Stimulated activated CD8-positive, alpha-beta memory T cell treated with anti-CD3 and anti-CD28 coated beads, Interleukin-15, amount 100 ng/mL, for 1 hour (primary cell): ENCODE results near the gene HCAR3.
"Not testable (repeated sequence)": the region's sequence is repeated elsewhere in the genome, so short reads cannot be mapped to it uniquely, and the experiment has no call there.

Source experiments
- DNase-seq: peaks from one replicate; pipeline ENCODE4 v3.0.0-alpha.2; 2020; ENCODE audit warnings: low read depth

Gene HCAR3

GRCh38 chr12:122716658-122717057, at the start of gene HCAR3:
HCAR3 (minus strand) TSS chr12:122716811; CDS start chr12:122716737, 74 bp downstream.
- DNase-seq = not testable (repeated sequence)

- no peak for DNase-seq
Observed at GRCh38 chr12:122757568-122757967, 41.0 kb upstream of the HCAR3 start.

GRCh38 chr12:122754790-122755189, 38.2 kb upstream of the HCAR3 start:
- DNase-seq = no peak

DNA sequence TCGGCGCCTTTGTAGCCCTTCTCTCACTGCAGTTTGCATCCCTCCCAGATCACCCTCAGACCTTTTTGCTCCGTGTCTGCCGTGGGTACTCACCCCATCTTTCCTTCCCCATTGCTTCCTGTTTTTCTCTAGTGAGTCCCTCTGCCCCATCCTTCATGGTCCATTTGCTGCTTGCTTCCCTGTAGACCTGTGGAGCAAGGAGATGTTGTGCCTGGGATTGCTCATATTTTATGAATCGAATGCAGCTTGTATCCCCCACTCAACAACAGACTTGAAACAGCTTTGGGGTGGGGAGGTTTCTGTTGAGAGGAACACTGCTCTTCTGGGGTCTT, 36.7 kb upstream of the HCAR3 start:
- DNase-seq = no peak

DNA sequence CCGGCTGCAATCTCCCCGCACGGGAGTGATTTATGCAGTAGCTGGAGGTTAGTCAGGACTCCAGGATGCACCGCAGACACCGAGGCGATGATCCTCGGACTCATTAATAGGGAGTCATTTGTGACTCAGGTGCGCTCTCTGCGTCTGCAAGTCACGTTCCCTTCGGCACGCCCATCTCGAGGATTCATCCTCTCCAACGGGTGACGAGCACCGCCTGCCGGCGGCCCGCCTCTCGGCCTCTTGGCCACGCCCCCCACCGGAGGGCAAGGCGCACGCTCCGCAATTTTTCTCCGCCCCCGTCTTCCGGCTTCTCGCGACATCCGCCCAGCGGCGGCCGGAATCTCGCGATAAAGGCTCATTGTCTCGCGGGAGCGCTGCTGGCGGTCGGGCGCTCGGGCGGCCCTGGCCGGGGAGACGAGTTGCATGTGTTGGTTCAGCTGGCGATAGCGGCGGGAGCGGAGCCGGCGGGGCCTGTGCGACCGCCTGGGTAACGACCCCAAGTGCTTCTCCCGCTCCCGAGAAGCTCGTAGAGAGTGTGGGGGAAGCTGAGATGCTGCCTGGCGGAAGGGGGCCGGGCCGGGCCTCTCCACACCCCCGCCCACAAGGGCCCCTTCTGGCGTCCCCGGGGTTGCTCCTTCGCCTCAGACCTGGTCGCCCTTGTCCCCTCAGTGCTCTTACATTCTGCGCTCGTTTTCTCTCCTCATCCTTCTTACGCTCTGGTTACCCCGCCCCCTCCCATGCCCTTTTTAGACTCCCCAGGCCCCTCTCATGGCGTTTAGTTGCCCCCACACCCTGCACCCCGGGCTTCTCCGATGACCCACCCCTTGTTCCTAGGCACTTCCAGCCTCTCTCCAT, 36.1 kb upstream of the HCAR3 start, which contains the start of gene DENR:
Gene DENR, plus strand, starts transcription at position 361 of the 855 bp plus-strand sequence. CDS start 878 bp downstream, outside the sequence.
- peak; percentile 98 for DNase-seq

GRCh38 chr12:122750781-122751515, 34.3 kb upstream of the HCAR3 start:
- not testable (repeated sequence) for DNase-seq

GRCh38 chr12:122749569-122750332, 33.1 kb upstream of the HCAR3 start:
- no peak for DNase-seq

GRCh38 chr12:122747224-122748135, 30.9 kb upstream of the HCAR3 start:
- no peak for DNase-seq

GRCh38 chr12:122743895-122744525, 27.4 kb upstream of the HCAR3 start:
- DNase-seq = no peak

DNA sequence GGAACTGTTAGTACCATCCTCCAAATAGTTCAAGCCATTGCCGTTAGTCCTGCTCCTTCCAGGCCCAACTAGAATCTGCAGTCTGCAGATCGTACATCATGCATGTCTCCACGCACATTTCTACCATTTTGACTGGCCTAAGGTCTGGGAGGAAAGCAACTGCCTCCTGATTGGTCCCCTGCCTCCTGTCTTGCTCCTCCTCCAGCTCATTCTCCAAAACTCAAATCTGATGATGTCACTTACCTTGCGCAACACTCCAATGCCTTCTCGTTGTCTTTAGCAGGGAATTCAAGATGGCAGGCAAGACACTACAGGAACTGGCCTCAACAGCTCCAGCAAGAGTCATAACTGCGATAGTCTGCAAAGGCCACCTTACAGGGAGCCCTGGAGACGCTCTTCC, 23.7 kb upstream of the HCAR3 start:
- no peak for DNase-seq

- DNase-seq = no peak
Observed at GRCh38 chr12:122738571-122738970, 22.0 kb upstream of the HCAR3 start.

- no peak for DNase-seq
Observed at GRCh38 chr12:122732611-122733010, 16.0 kb upstream of the HCAR3 start.

GRCh38 chr12:122732170-122732569, 15.6 kb upstream of the HCAR3 start:
- DNase-seq = no peak

- no peak for DNase-seq
Observed at GRCh38 chr12:122730215-122731014, 13.8 kb upstream of the HCAR3 start, which contains the start of gene HCAR1. HCAR1 (minus strand) TSS chr12:122730844; CDS start chr12:122730339, 505 bp downstream.

- DNase-seq = no peak
Observed at GRCh38 chr12:122729583-122730214, 13.1 kb upstream of the HCAR3 start.

DNA sequence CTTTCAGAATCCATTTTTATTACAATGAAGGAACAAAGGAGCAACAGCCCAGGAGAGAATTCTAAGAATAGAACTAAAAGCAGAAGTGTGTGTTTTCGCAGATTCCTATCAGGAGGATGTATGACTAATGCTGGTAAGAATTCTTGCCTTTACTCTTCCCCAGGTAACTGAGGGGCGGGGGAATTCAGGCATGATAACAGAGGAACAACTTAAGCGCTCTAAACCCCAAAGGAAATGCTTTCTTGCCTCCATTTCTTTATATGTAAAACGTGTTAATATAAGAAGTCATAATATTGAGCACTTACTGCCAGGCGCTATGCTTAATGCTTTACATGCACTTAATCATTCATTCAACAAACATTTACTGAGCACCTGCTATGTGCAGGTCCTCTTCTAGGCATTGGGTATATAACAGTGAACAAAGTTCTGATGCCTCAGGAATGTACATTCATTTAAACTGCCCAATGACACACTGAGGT, 9.5 kb upstream of the HCAR3 start:
- DNase-seq = peak; percentile 10

DNA sequence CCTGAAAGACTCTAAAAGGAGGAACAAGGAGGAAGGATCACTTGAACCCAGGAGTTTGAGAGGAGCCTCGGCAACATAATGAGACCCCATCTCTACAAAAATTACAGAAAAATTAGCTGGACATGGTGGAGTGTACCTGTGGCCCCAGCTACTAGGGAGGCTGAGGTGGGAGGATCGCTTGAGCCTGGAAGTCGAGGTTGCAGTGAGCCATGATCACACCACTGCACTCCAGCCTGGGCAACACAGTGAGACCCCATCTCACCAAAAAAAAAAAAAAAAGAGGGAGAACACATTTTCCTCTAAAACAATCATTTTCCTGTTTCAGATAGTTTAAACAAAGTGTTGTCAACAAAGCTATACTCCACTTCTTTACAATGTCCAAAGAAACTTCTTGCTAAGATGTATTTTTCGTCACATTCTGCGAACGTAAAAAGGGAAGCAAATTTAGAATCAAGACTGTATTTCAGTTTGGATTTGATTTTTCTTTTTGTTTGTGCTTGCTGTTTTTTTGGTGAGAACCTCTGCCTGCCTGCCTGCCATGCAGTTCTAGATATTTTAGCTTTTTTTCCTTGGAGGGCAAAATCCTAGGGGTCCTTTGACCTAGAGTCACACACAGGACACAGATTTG, 9.0 kb upstream of the HCAR3 start:
- no peak for DNase-seq

DNA sequence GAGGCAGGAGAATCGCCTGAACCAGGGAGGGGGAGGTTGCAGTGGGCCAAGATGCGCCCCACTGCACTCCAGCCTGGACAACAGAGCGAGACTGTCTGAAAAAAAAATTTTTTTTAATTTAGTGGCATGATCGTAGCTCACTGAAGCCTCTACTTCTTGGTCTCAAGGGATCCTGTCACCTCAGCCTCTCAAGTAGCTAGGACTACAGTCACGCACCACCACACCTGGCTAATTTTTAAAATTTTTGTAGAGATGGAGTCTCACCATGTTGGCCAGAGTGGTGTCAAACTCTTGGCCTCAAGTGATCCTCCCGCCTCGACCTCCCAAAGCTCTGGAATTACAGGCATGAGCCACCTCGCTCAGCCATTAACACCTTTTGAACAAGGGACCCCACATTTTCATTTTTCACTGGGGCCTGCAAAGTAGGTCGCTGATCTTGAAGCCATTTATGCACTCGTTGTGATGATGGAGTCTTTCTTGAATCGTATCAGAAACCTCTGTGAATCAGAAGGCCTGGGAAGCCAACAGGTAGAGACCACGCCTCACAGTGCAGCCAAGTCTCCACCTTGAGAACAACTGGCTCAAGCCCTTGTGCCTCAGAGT, 8.1 kb upstream of the HCAR3 start:
- no peak for DNase-seq
